OCI-LY3 (cell line): ENCODE measurements around the gene FERD3L.

Experiments used
- EZH2phosphoT487 ChIP-seq: fragments of 200-600 bp; shearing (Covaris generic); IDR thresholded peaks from 2 replicates; pipeline ENCODE4 v1.6.1; 2018; ENCODE audit warnings: antibody characterized with exemption, mixed run types, low read depth
- TF ChIP-seq, protein P1 (sequence below): fragments of 200-600, 300-600 bp; sonication (generic); IDR thresholded peaks from 2 replicates; pipeline ENCODE4 v1.5.1; 2014; ENCODE audit warnings: antibody characterized with exemption, low read length, low read depth

DNA sequence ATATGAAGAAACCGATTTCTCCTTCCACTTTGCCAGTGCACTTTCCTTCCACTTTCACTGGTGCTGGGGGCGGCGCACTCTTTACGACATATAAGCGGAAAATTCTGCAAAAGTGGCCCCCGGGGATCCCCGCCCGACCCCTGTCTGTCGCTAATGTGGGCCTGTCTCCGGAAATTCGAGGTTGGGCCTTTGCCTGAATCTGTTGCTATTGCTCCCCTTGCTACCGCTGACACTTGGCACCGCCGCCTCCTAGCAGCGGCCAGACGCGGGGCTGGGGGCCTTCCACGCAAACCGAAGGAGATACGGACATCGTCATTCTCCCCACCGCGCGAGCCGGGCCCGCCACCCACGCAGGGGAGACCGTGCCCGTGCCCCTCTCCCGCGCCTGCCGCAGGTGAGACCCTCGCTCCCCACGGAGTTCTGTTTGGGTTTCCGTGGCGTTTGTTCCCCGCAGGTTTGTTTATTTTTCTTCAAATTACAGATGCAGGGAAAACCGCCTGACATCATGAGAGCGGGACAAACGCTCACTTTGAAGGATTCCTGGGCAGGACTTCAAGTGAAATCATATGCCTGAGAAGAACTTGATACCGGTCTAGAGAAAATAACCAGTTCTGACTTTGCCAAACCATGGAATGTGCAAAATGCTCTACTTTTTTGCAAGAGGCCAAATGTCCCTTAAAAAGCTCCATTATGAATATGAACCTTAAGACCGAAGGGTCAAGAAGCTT lies 32.8 kb downstream of the FERD3L start:
- TF ChIP-seq, protein P1, sequence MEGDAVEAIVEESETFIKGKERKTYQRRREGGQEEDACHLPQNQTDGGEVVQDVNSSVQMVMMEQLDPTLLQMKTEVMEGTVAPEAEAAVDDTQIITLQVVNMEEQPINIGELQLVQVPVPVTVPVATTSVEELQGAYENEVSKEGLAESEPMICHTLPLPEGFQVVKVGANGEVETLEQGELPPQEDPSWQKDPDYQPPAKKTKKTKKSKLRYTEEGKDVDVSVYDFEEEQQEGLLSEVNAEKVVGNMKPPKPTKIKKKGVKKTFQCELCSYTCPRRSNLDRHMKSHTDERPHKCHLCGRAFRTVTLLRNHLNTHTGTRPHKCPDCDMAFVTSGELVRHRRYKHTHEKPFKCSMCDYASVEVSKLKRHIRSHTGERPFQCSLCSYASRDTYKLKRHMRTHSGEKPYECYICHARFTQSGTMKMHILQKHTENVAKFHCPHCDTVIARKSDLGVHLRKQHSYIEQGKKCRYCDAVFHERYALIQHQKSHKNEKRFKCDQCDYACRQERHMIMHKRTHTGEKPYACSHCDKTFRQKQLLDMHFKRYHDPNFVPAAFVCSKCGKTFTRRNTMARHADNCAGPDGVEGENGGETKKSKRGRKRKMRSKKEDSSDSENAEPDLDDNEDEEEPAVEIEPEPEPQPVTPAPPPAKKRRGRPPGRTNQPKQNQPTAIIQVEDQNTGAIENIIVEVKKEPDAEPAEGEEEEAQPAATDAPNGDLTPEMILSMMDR, result no peak
- TF ChIP-seq EZH2phosphoT487, result no peak
